Caco-2 (cell line): ENCODE data around the gene IFNA8. TPM values are rescaled to one million over a fixed set of nuclear protein-coding genes. Genes with fewer than 3 reads are reported as not detected.
"Not testable (repeated sequence)": the region's sequence is repeated elsewhere in the genome, so short reads cannot be mapped to it uniquely, and the experiment has no call there.

Source experiments
- Bru-seq: library from RNA; stranded (reverse); fragments of 400-500 nt; gene quantifications from one replicate; lab custom pipeline; 2021; lab: Mats Ljungman, UMichigan
- BruChase-seq, 2 experiments: library from RNA; stranded (reverse); fragments of 400-500 nt; gene quantifications; one replicate each; lab custom pipeline; 2021; lab: Mats Ljungman, UMichigan
- BruUV-seq: library from RNA; stranded (reverse); fragments of 400-500 nt; replicated peaks from 2 replicates; lab custom pipeline; 2021; lab: Mats Ljungman, UMichigan
- CTCF ChIA-PET: fragments of 300-600 bp; sonication (Branson Sonifier 250); formaldehyde crosslinking; loops from one replicate; lab custom pipeline; 2022; ENCODE audit warnings: antibody characterized with exemption; lab: Charles Lee
- POLR2A ChIA-PET: fragments of 300-600 bp; sonication (Branson Sonifier 250); formaldehyde crosslinking; loops from one replicate; lab custom pipeline; 2022; ENCODE audit warnings: antibody characterized with exemption; lab: Charles Lee
- DNase-seq, 2 experiments: peaks; one replicate each; pipeline versions ENCODE4 v3.0.0 to v3.0.0-alpha.2; 2020 to 2022
- H3K27me3 ChIP-seq: replicated peaks from 2 replicates; pipeline ENCODE4 v1.6.0; 2011; ENCODE audit warnings: low read length; ENCODE audit not compliant: control insufficient read depth, insufficient read depth
- H3K36me3 ChIP-seq: 2 replicates; pipeline ENCODE4 v1.5.1; 2011; ENCODE audit warnings: low read length; ENCODE audit not compliant: control insufficient read depth, insufficient read depth
- H3K4me1 ChIP-seq: fragments of 250-450 bp; sonication (Bioruptor Pico); 2 replicates; pipeline ENCODE4 v1.5.1; 2020; ENCODE audit warnings: mild to moderate bottlenecking
- H3K4me3 ChIP-seq: 2 replicates; pipeline ENCODE4 v1.5.1; 2011; ENCODE audit warnings: low read depth, mild to moderate bottlenecking, control low read depth, low read length
- H3K9me3 ChIP-seq: fragments of 250-450 bp; sonication (Bioruptor Pico); 2 replicates; pipeline ENCODE4 v1.5.1; 2020; ENCODE audit warnings: mild to moderate bottlenecking, moderate library complexity
- H3K27ac Mint-ChIP-seq: one replicate; pipeline ENCODE4 v1.8.0; 2022; ENCODE audit warnings: mixed read lengths; ENCODE audit not compliant: unreplicated experiment
- H3K27me3 Mint-ChIP-seq: one replicate; pipeline ENCODE4 v1.8.0; 2022; ENCODE audit warnings: mixed read lengths; ENCODE audit not compliant: insufficient read depth, unreplicated experiment
- H3K36me3 Mint-ChIP-seq: one replicate; pipeline ENCODE4 v1.8.0; 2022; ENCODE audit warnings: mild to moderate bottlenecking, mixed read lengths; ENCODE audit not compliant: insufficient read depth, unreplicated experiment
- H3K4me1 Mint-ChIP-seq: one replicate; pipeline ENCODE4 v1.8.0; 2022; ENCODE audit warnings: low read depth, mixed read lengths; ENCODE audit not compliant: unreplicated experiment
- H3K4me3 Mint-ChIP-seq: one replicate; pipeline ENCODE4 v1.8.0; 2022; ENCODE audit warnings: mild to moderate bottlenecking, moderate library complexity, mixed read lengths; ENCODE audit not compliant: unreplicated experiment
- H3K9me3 Mint-ChIP-seq: one replicate; pipeline ENCODE4 v1.8.0; 2022; ENCODE audit warnings: mixed read lengths; ENCODE audit not compliant: unreplicated experiment
- intact Hi-C: fragments of 100-400 bp; cut with micrococcal nuclease; formaldehyde crosslinking; loops from one replicate; pipeline ENCODE4 v1.10.0; 2022; ENCODE audit not compliant: unreplicated experiment
- long read RNA-seq: library from polyadenylated mRNA; stranded (forward); transcript quantifications from one replicate; pipeline ENCODE4 v2.0.0, GENCODE V29; 2022
- total RNA-seq: library from RNA; stranded (reverse); gene quantifications from 2 replicates; pipeline ENCODE4 v1.2.3, GENCODE V29; 2022
- TF ChIP-seq, protein P1 (sequence below), 2 experiments: fragments of 200-600 bp in 1 of 2; IDR thresholded peaks; 1 replicate in 1 of 2; 2 replicates in 1 of 2; pipeline versions ENCODE4 v1.5.1 to v1.8.0; 2011 to 2022; ENCODE audit warnings: antibody characterized with exemption in 1 of 2, control low read depth in 1 of 2, inconsistent platforms in 1 of 2, low read depth in 1 of 2, low read length in 1 of 2, mild to moderate bottlenecking in 1 of 2, moderate library complexity in 1 of 2; ENCODE audit not compliant: insufficient read depth in 1 of 2, severe bottlenecking in 1 of 2, unreplicated experiment in 1 of 2

The IFNA8 gene
- total RNA-seq: not detected in 2 replicates
- not detected for Bru-seq, nascent RNA
- not detected for BruChase-seq, experiment 1, labeled RNA remaining after a 2-hour chase
- not detected for BruChase-seq, experiment 2, labeled RNA remaining after a 6-hour chase
- long read RNA-seq: 0 reads

DNA sequence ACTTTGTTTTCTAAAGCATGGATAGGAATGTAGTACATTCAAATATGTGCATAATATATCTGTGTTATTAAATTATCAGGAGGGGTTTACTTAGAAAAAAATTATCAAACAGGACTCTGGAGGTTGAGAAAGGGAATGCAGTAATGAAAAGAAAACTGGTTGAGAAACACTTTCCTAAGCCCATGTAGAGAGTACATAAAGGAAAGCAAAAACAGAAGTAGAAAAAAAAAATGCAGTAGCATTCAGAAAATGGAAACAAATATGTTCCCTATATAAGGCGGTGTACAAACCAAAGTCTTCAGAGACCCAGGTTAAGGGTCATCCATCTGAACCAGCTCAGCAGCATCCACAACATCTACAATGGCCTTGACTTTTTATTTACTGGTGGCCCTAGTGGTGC lies at the start of gene IFNA8:
IFNA8 (plus strand) TSS at position 301 of the 400 bp plus-strand sequence; CDS start at position 361, 60 bp downstream.
- no peaks in the 10 kb centered on the region for H3K4me1 ChIP-seq
- H3K27me3 Mint-ChIP-seq: peaks cover 14% of the 10 kb centered on the region
- DNase-seq: no peak
- H3K9me3 ChIP-seq: no peaks in the 10 kb centered on the region
- CTCF ChIA-PET: no interaction called here
- POLR2A ChIA-PET: no interaction called here
- H3K4me1 Mint-ChIP-seq: no peaks in the 10 kb centered on the region
- H3K27ac Mint-ChIP-seq: no peak within 1 kb of the TSS
- TF ChIP-seq, protein P1, sequence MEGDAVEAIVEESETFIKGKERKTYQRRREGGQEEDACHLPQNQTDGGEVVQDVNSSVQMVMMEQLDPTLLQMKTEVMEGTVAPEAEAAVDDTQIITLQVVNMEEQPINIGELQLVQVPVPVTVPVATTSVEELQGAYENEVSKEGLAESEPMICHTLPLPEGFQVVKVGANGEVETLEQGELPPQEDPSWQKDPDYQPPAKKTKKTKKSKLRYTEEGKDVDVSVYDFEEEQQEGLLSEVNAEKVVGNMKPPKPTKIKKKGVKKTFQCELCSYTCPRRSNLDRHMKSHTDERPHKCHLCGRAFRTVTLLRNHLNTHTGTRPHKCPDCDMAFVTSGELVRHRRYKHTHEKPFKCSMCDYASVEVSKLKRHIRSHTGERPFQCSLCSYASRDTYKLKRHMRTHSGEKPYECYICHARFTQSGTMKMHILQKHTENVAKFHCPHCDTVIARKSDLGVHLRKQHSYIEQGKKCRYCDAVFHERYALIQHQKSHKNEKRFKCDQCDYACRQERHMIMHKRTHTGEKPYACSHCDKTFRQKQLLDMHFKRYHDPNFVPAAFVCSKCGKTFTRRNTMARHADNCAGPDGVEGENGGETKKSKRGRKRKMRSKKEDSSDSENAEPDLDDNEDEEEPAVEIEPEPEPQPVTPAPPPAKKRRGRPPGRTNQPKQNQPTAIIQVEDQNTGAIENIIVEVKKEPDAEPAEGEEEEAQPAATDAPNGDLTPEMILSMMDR (IDR thresholded peaks at IDR 0.05; ENCODE audit: insufficient read depth in 1 of 2, low read depth in 1 of 2, low read length in 1 of 2, severe bottlenecking in 1 of 2, unreplicated experiment in 1 of 2): no peak
- no peak within 1 kb of the TSS for H3K4me3 ChIP-seq
- no peaks in the 10 kb centered on the region for H3K9me3 Mint-ChIP-seq
- no peaks in the 10 kb centered on the region for H3K36me3 ChIP-seq
- no peak within 1 kb of the TSS for H3K4me3 Mint-ChIP-seq
- intact Hi-C loops: no loop called here
- H3K27me3 ChIP-seq: no peaks in the 10 kb centered on the region
- BruUV-seq: no TSS peak
- no peaks in the 10 kb centered on the region for H3K36me3 Mint-ChIP-seq

DNA sequence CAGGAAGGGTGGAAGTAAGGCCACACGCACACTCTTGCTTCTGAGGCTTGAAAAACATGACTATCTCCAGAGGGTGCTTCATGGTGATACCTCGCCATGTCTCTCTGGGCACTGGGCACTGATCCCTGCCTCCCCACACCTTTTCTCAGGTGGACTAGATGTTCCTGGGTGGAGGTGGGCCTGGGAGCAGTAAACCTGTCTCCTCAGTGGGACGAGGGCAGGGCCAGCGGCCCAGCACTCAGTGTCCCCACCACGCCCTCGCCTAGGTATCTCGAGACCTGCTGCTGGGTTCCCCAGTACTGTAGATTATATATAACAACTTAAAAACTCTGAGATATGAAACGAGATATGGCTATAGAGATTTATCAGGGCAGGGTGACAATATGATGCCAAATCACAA lies 46.6 kb upstream of the IFNA8 start:
- Mint-ChIP-seq H3K36me3 (no peaks in the 10 kb centered on the region), H3K4me1 (no peaks in the 10 kb centered on the region), H3K4me3 (no peak overlapping the region), H3K27me3 (peaks cover 4% of the 10 kb centered on the region), H3K27ac (no peak overlapping the region), H3K9me3 (no peaks in the 10 kb centered on the region)
- H3K9me3 ChIP-seq: no peaks in the 10 kb centered on the region
- no TSS peak for BruUV-seq
- ChIA-PET CTCF (no interaction called here), POLR2A (no interaction called here)
- TF ChIP-seq, protein P1 (IDR thresholded peaks at IDR 0.05; ENCODE audit: insufficient read depth in 1 of 2, low read depth in 1 of 2, low read length in 1 of 2, severe bottlenecking in 1 of 2, unreplicated experiment in 1 of 2): no peak
- intact Hi-C loops: no loop called here
- H3K4me3 ChIP-seq: no peak overlapping the region
- no peak for DNase-seq
- H3K4me1 ChIP-seq: no peaks in the 10 kb centered on the region
- no peaks in the 10 kb centered on the region for H3K36me3 ChIP-seq
- H3K27me3 ChIP-seq: no peaks in the 10 kb centered on the region; the same call in 1 of the 2 replicates

DNA sequence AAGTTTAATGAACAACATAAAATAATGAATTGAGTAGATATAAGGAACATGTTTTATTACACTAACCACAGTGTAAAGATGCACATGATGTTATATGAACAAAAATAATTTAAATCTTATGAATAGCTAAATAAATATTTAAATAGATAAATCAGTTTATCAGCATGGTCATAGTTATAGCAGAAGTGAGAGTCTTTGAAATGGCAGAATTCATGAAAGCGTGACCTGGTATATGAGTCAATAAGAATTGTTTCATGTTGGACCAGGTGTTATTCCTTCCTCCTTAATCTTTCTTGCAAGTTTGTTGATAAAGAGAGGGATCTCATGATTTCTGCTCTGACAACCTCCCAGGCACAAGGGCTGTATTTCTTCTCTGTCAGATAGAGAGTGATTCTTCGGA lies 41.7 kb upstream of the IFNA8 start:
- CTCF ChIA-PET, H3K27me3 Mint-ChIP-seq, H3K4me3 Mint-ChIP-seq, H3K4me1 Mint-ChIP-seq, H3K4me3 ChIP-seq, H3K27ac Mint-ChIP-seq, DNase-seq, H3K9me3 ChIP-seq, H3K36me3 ChIP-seq, BruUV-seq, H3K9me3 Mint-ChIP-seq, H3K4me1 ChIP-seq, H3K36me3 Mint-ChIP-seq, POLR2A ChIA-PET, H3K27me3 ChIP-seq, intact Hi-C loops: not testable (repeated sequence)
